Keratinocyte (primary cell): ENCODE data around the gene TEN1. TPM values are rescaled to one million over a fixed set of nuclear protein-coding genes. Genes with fewer than 3 reads are reported as not detected.

Source experiments
- DNase-seq: peaks from one replicate; pipeline ENCODE4 v3.0.0-alpha.2; 2011; ENCODE audit warnings: low read depth, missing footprints, low spot score
- FAIRE-seq: peaks from 2 replicates; lab custom pipeline; 2011; peaks lifted over from hg19 to GRCh38; lab: Jason Lieb, UNC
- H2AFZ ChIP-seq: 2 replicates; pipeline ENCODE4 v1.6.0; 2012; ENCODE audit warnings: low read length, control low read depth, inconsistent platforms; ENCODE audit not compliant: control insufficient read depth
- H3K27ac ChIP-seq: 2 replicates; pipeline ENCODE4 v1.5.1; 2011; ENCODE audit warnings: low read length; ENCODE audit not compliant: control insufficient read depth, insufficient read depth
- H3K27me3 ChIP-seq: 3 replicates; pipeline ENCODE4 v1.6.0; 2011; ENCODE audit warnings: low read length; ENCODE audit not compliant: control insufficient read depth, insufficient read depth; ENCODE audit errors: extremely low read depth
- H3K36me3 ChIP-seq, 2 experiments: 2 replicates in 1 of 2; 3 replicates in 1 of 2; pipeline ENCODE4 v1.5.1; 2011; ENCODE audit warnings: low read length in 2 of 2, mild to moderate bottlenecking in 1 of 2; ENCODE audit not compliant: control insufficient read depth in 2 of 2, insufficient read depth in 2 of 2; ENCODE audit errors: extremely low read depth in 1 of 2
- H3K4me1 ChIP-seq: 3 replicates; pipeline ENCODE4 v1.5.1; 2011; ENCODE audit warnings: low read length; ENCODE audit not compliant: control insufficient read depth, insufficient read depth; ENCODE audit errors: extremely low read depth
- H3K4me2 ChIP-seq: 3 replicates; pipeline ENCODE4 v1.6.0; 2011; ENCODE audit warnings: low read depth, low read length; ENCODE audit not compliant: control insufficient read depth, insufficient read depth; ENCODE audit errors: extremely low read depth
- H3K4me3 ChIP-seq, 3 experiments: fragments of 200-600 bp in 1 of 3; sonication (generic) in 1 of 3; 2 replicates in 2 of 3; 3 replicates in 1 of 3; pipeline ENCODE4 v1.5.1; 2011 to 2016; ENCODE audit warnings: low read length in 3 of 3, mild to moderate bottlenecking in 3 of 3, control low read depth in 2 of 3, inconsistent platforms in 1 of 3, low read depth in 1 of 3, mixed read lengths in 1 of 3, mixed run types in 1 of 3, moderate library complexity in 1 of 3; ENCODE audit not compliant: control insufficient read depth in 2 of 3, insufficient read depth in 2 of 3; ENCODE audit errors: extremely low read depth in 1 of 3
- H3K79me2 ChIP-seq: 2 replicates; pipeline ENCODE4 v1.6.0; 2012; ENCODE audit warnings: low read length; ENCODE audit not compliant: control insufficient read depth, insufficient read depth
- H3K9ac ChIP-seq: 3 replicates; pipeline ENCODE4 v1.6.0; 2011; ENCODE audit warnings: low read length; ENCODE audit not compliant: control insufficient read depth, insufficient read depth; ENCODE audit errors: extremely low read depth
- H3K9me1 ChIP-seq: 3 replicates; pipeline ENCODE4 v1.6.0; 2011; ENCODE audit warnings: low read length; ENCODE audit not compliant: control insufficient read depth, insufficient read depth; ENCODE audit errors: extremely low read depth
- H3K9me3 ChIP-seq: 2 replicates; pipeline ENCODE4 v1.5.1; 2012; ENCODE audit warnings: low read depth, low read length; ENCODE audit not compliant: control insufficient read depth
- H4K20me1 ChIP-seq: 3 replicates; pipeline ENCODE4 v1.6.0; 2011; ENCODE audit warnings: low read length; ENCODE audit not compliant: control insufficient read depth, insufficient read depth; ENCODE audit errors: extremely low read depth
- CTCF ChIP-seq, 3 experiments: IDR thresholded peaks in 1 of 3; conservative IDR thresholded peaks in 1 of 3; optimal IDR thresholded peaks in 1 of 3; 2 replicates in 2 of 3; 3 replicates in 1 of 3; pipeline versions ENCODE3 to v1.5.1; 2011; ENCODE audit warnings: low read length in 3 of 3, mild to moderate bottlenecking in 3 of 3, moderate library complexity in 2 of 3, control low read depth in 1 of 3, inconsistent platforms in 1 of 3; ENCODE audit not compliant: insufficient read depth in 2 of 3; ENCODE audit errors: extremely low read depth in 1 of 3
- EZH2 ChIP-seq: IDR thresholded peaks from one replicate; pipeline ENCODE4 v1.6.1; 2012; ENCODE audit warnings: inconsistent platforms, mild to moderate bottlenecking, low read length, moderate library complexity
- dilution Hi-C: fragments of 300-500 bp; cut with MboI; formaldehyde crosslinking; loops from one replicate; pipeline ENCODE4 v1.7.0; 2020; ENCODE audit warnings: low sequenced_read_pairs; ENCODE audit not compliant: extremely low pct_ligation_motif_present
- polyA plus RNA-seq, 5 experiments: library from polyadenylated mRNA; depleted of rRNA in 3 of 5; stranded (reverse) in 3 of 5; stranded (forward) in 1 of 5; unstranded in 1 of 5; fragments of >200 nt; gene quantifications; 1 replicate in 1 of 5; 2 replicates in 3 of 5; 3 replicates in 1 of 5; pipeline versions ENCODE4 v1.2.1 to v1.2.3, GENCODE V29; 2011 to 2012; ENCODE audit warnings: missing spikeins in 2 of 5, low read depth in 1 of 5, low replicate concordance in 1 of 5

Gene TEN1
- polyA plus RNA-seq, 1 donor (not counting 4 experiments of a cell fraction or from before 2014, with no cell fraction given) = 11.7 TPM

- Histone ChIP-seq H3K9me3 (no peaks in the 10 kb centered on the region), H3K9ac (peak overlapping the region; percentile 77), H3K27me3 (no peaks in the 10 kb centered on the region), H3K4me3 (peak overlapping the region; percentile 74 to 75 (median 74)), H3K4me1 (peaks cover 21% of the 10 kb centered on the region), H3K4me2 (peak overlapping the region; percentile 83), H4K20me1 (peaks cover 4% of the 10 kb centered on the region), H3K36me3 (peaks cover 0 to 10% of the 10 kb centered on the region in 2 experiments), H2AFZ (peak overlapping the region; percentile 73), H3K9me1 (no peaks in the 10 kb centered on the region), H3K79me2 (peaks cover 11% of the 10 kb centered on the region), H3K27ac (peak overlapping the region; percentile 67)
- TF ChIP-seq EZH2 = no peak
- TF ChIP-seq CTCF (optimal IDR thresholded peaks at IDR 0.05 in 1 of 3, IDR thresholded peaks at IDR 0.05 in 1 of 3, conservative IDR thresholded peaks at IDR 0.05 in 1 of 3; ENCODE audit: extremely low read depth in 1 of 3, insufficient read depth in 2 of 3, low read length in 3 of 3) = peak in 1 of 3 experiments; percentile 13
- DNase-seq (no peak), FAIRE-seq (no peak)
- dilution Hi-C loops = no loop called here
Measured at GRCh38 chr17:76026714-76027158, 47.7 kb downstream of the TEN1 start.

GRCh38 chr17:76027159-76027839 lies 48.3 kb downstream of the TEN1 start, which contains the start of gene EVPL:
Gene EVPL, minus strand, starts transcription at chr17:76027306. Its CDS starts 108 bp downstream, at chr17:76027198.
- peak; percentile 98 for FAIRE-seq
- H3K27me3 ChIP-seq = no peaks in the 10 kb centered on the region
- H3K9me1 ChIP-seq = no peaks in the 10 kb centered on the region
- dilution Hi-C loops = no loop called here
- peak within 1 kb of the TSS; percentile 83 for H3K4me2 ChIP-seq
- H3K9me3 ChIP-seq = no peaks in the 10 kb centered on the region
- H3K9ac ChIP-seq = peak within 1 kb of the TSS; percentile 77
- H3K79me2 ChIP-seq = peaks cover 11% of the 10 kb centered on the region
- TF ChIP-seq CTCF (optimal IDR thresholded peaks at IDR 0.05 in 1 of 3, IDR thresholded peaks at IDR 0.05 in 1 of 3, conservative IDR thresholded peaks at IDR 0.05 in 1 of 3; ENCODE audit: extremely low read depth in 1 of 3, insufficient read depth in 2 of 3, low read length in 3 of 3) (no peak), EZH2 (no peak)
- peaks cover 21% of the 10 kb centered on the region for H3K4me1 ChIP-seq
- peak within 1 kb of the TSS; percentile 73 for H2AFZ ChIP-seq
- H4K20me1 ChIP-seq = peaks cover 4% of the 10 kb centered on the region
- peak; percentile 96 for DNase-seq
- H3K4me3 ChIP-seq = peak within 1 kb of the TSS; percentile 74 to 75 (median 74)
- peak within 1 kb of the TSS; percentile 67 for H3K27ac ChIP-seq
- H3K36me3 ChIP-seq = peaks cover 0 to 9% of the 10 kb centered on the region in 2 experiments
